ENCODE measurements around the gene SLIT1.

GRCh38 chr10:97003151-97003803, 182.5 kb downstream of the SLIT1 start:
- no peak for TF ChIP-seq CTCF (IDR thresholded peaks at IDR 0.05)
- TF ChIP-seq POLR2A (IDR thresholded peaks at IDR 0.05), result no peak

Measured in lower leg skin (tissue), 3 donors.